WERI-Rb-1 (cell line): ENCODE data around the gene TMEM187.
"Not testable (repeated sequence)": the region's sequence is repeated elsewhere in the genome, so short reads cannot be mapped to it uniquely, and the experiment has no call there.

Source experiments
- DNase-seq: peaks from one replicate; pipeline ENCODE4 v3.0.0-alpha.2; 2020
- H3K27ac ChIP-seq: fragments of 250-450 bp; sonication (Bioruptor Pico); 2 replicates; pipeline ENCODE4 v1.5.1; 2020; ENCODE audit warnings: mild to moderate bottlenecking, moderate library complexity
- H3K27me3 ChIP-seq: fragments of 250-450 bp; sonication (Bioruptor Pico); 2 replicates; pipeline ENCODE4 v1.5.1; 2021; ENCODE audit warnings: mild to moderate bottlenecking, low read depth, moderate library complexity; ENCODE audit not compliant: insufficient read depth, severe bottlenecking
- H3K36me3 ChIP-seq: fragments of 250-450 bp; sonication (Bioruptor Pico); 2 replicates; pipeline ENCODE4 v1.5.1; 2020; ENCODE audit warnings: mild to moderate bottlenecking, moderate library complexity
- H3K4me3 ChIP-seq: 2 replicates; pipeline ENCODE4 v1.5.1; 2011; ENCODE audit warnings: low read depth, mild to moderate bottlenecking, control low read depth, low read length
- H3K9me3 ChIP-seq: fragments of 250-450 bp; sonication (Bioruptor Pico); 2 replicates; pipeline ENCODE4 v1.5.1; 2021; ENCODE audit warnings: mild to moderate bottlenecking, moderate library complexity; ENCODE audit not compliant: severe bottlenecking
- TF ChIP-seq, protein P1 (sequence below): IDR thresholded peaks from 2 replicates; pipeline ENCODE4 v1.5.1; 2011; ENCODE audit warnings: low read depth, mild to moderate bottlenecking, control low read depth, inconsistent platforms, low read length

Gene TMEM187

DNA sequence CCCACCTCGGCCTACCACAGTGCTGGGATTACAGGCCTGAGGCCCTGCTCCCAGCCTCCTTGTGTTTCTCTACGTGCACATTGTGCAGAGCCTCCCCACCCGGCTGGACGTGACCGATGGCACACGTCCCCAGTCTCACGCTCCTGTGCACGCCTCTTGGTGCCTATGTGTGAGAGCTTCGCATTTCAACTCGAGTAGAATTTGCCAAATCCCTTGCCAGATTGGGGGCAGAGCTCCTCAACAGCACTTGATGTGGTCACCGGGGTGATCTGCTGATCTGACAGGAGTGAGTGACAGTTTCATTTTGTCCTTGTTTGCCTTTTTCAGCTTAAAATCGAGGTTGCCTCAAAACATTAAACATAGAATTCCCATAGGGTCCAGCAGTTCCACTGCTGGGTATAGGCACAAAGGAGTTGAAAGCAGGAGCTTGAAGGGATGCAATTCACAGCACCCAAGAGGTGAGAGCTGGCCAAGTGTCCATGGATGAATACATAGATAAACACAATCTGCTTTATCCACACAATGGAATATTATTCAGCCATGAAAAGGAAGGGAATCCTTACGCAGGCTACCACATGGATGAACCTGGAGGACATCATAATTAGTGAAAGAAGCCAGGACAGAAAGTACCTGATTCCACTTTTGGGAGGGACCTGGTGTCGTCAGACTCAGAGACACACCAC lies 17.6 kb downstream of the TMEM187 start:
- TF ChIP-seq, protein P1, sequence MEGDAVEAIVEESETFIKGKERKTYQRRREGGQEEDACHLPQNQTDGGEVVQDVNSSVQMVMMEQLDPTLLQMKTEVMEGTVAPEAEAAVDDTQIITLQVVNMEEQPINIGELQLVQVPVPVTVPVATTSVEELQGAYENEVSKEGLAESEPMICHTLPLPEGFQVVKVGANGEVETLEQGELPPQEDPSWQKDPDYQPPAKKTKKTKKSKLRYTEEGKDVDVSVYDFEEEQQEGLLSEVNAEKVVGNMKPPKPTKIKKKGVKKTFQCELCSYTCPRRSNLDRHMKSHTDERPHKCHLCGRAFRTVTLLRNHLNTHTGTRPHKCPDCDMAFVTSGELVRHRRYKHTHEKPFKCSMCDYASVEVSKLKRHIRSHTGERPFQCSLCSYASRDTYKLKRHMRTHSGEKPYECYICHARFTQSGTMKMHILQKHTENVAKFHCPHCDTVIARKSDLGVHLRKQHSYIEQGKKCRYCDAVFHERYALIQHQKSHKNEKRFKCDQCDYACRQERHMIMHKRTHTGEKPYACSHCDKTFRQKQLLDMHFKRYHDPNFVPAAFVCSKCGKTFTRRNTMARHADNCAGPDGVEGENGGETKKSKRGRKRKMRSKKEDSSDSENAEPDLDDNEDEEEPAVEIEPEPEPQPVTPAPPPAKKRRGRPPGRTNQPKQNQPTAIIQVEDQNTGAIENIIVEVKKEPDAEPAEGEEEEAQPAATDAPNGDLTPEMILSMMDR, result no peak
- Histone ChIP-seq H3K27me3 (peaks cover 13% of the 10 kb centered on the region), H3K4me3 (no peak overlapping the region), H3K36me3 (no peaks in the 10 kb centered on the region), H3K27ac (no peak overlapping the region), H3K9me3 (no peaks in the 10 kb centered on the region)
- no peak for DNase-seq

DNA sequence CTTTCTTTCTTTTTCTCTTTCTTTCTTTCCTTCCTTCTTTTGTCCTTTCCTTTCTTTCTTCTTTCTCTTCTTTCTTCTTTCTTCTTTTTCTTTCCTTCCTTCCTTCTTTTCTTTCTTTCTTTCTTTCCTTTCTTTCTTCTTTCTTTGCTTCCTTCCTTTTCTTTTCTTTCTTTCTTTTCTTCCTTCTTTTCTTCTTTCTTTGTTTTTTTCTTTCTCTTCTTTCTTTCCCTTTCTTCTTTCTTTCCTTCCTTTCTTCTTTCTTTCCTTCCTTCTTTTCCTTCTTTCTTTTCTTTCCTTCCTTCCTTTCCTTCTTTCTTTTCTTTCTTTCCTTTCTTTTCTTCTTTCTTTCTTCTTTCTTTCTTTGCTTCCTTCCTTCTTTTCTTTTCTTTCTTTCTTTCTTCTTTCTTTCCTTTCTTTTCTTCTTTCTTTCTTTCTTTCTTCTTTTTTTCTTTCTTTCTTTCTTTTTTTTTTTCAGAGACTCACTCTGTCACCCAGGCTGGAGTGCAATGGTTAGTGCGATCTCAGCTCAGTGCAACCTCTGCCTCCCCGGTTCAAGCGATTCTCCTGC lies 18.5 kb downstream of the TMEM187 start:
- Histone ChIP-seq H3K4me3 (no peak overlapping the region), H3K9me3 (no peaks in the 10 kb centered on the region), H3K36me3 (no peaks in the 10 kb centered on the region), H3K27me3 (peaks cover 10% of the 10 kb centered on the region), H3K27ac (no peak overlapping the region)
- DNase-seq, result no peak
- TF ChIP-seq, protein P1, result no peak

DNA sequence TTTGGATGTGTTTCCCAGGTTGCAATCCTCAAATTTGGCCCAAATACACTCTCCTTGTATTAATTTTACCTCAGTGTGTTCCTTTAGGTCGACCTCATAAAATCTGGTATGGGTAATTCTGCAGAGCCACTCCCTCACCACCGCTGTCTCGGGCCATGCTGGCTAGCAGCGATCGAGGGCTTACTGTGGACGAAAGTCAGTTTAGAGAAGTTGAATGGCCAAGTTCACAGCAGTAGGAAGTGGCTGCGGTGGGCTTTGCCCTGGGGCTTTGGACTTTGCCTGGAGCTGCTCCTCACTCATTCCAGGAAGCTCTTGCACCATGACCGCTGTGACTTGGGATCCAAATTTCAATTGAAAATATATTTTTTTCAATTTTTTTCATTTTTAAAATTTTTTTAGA lies 19.6 kb downstream of the TMEM187 start:
- Histone ChIP-seq H3K36me3 (no peaks in the 10 kb centered on the region), H3K4me3 (no peak overlapping the region), H3K27me3 (peaks cover 7% of the 10 kb centered on the region), H3K27ac (no peak overlapping the region), H3K9me3 (no peaks in the 10 kb centered on the region)
- DNase-seq, result no peak
- TF ChIP-seq, protein P1, result no peak

DNA sequence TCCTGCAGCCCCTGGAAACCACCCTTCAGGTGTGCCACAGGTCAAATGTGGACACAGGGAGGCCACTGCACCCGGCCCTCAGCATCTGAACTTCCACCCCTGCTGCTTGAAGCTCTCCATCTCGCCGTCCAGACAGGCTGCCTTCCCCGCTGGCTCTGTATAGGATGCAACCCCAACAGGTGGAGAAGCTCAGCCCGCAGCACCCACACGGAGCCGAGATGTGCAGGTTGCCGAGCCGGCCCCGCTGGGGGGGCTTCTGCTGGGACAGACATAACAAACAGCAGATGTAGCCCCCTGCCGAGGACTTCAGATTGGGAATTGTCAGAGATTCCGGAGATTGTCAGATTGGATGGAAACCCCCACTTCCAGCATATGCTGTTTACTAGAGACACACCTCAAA lies 20.5 kb downstream of the TMEM187 start:
- Histone ChIP-seq H3K4me3 (no peak overlapping the region), H3K9me3 (no peaks in the 10 kb centered on the region), H3K36me3 (no peaks in the 10 kb centered on the region), H3K27me3 (peaks cover 7% of the 10 kb centered on the region), H3K27ac (no peak overlapping the region)
- TF ChIP-seq, protein P1, result no peak
- DNase-seq, result no peak

DNA sequence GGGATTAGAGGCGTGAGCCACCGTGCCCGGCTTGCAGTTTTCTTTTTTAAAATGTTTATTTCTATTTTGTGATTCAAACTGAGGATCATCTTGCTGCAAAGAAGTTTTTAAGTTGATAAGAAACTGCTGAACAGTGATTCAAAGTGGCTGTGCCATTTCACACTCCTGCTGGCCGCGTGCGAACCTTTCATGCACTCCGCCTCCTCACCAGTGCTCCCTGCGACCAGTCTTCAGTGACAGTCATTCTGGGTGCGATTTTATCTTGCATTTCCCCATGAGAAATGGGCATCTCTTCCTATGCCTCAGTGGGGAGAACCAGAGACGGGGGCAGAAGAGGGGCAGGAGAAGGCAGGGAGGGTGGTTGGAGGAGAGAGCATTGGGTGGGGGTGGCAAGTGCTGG lies 21.4 kb downstream of the TMEM187 start:
- TF ChIP-seq, protein P1, result no peak

DNA sequence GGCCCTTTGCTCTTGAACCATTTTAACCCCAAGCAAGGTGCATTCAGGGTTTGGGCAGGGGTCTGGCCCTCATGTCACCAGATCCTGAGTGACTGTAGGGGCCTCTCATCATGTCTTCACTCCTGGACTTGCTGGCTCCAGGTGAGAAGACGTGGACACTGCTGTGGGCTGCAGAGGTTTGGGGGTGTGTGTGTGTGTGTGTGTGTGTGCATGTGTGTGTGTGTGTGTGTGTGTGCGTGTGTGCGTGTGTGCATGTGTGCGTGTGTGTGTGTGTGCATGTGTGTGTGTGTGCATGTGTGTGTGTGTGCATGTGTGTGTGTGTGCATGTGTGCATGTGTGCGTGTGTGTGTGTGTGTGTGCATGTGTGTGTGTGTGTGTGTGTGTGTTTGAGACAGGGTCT lies 21.8 kb downstream of the TMEM187 start:
- DNase-seq, H3K27ac ChIP-seq, H3K4me3 ChIP-seq, H3K36me3 ChIP-seq, H3K27me3 ChIP-seq, H3K9me3 ChIP-seq: not testable (repeated sequence)

More for the DNA sequence above, 21.4 kb downstream of the TMEM187 start:
- Histone ChIP-seq H3K4me3 (no peak overlapping the region), H3K27ac (no peak overlapping the region), H3K9me3 (no peaks in the 10 kb centered on the region), H3K27me3 (peaks cover 7% of the 10 kb centered on the region), H3K36me3 (no peaks in the 10 kb centered on the region)
- DNase-seq, result no peak
